ENCODE measurements around the gene PPP1R14C.

- TF ChIP-seq CTCF (IDR thresholded peaks at IDR 0.05; ENCODE audit: poor library complexity) (no peak), EZH2 (IDR thresholded peaks at IDR 0.05; ENCODE audit: borderline replicate concordance) (no peak), EZH2phosphoT487 (IDR thresholded peaks at IDR 0.05; ENCODE audit: low read depth, severe bottlenecking, unreplicated experiment) (no peak)
Measured at GRCh38 chr6:150237626-150238025, 94.8 kb downstream of the PPP1R14C start.
